Body of pancreas (tissue), 4 donors: ENCODE measurements around the gene MDH2.

Experiments used
- CTCF ChIP-seq, 7 experiments: fragments of 450-650 bp in 4 of 7; fragments of 200-600 bp in 3 of 7; sonication (generic) in 3 of 7; IDR thresholded peaks; one replicate each; pipeline ENCODE4 v1.5.1; 2016 to 2019; ENCODE audit warnings: antibody characterized with exemption in 7 of 7
- POLR2A ChIP-seq, 3 donors: fragments of 450-650 bp; IDR thresholded peaks; one replicate each; pipeline ENCODE4 v1.6.1; 2016; ENCODE audit warnings: antibody characterized with exemption in 3 of 3, mild to moderate bottlenecking in 2 of 3

DNA sequence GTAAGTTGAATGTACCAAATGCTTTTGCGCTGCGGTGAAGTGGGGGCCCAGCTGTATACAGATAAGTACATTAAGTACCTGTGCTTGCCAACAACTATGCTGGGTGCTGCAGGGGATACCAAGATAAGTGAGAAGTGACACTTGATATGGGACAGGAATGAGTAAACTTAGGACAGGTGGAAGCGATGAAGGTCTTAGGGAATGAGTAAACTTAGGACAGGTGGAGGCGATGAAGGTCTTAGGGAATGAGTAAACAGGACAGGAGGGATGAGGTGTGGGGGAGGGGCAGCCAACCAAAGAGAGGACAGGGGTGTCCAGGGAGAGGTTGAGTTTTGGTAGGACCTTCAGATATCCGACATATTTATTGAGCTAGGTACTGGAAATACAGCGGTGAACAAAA, 1.4 kb downstream of the MDH2 start:
- no peak for TF ChIP-seq CTCF (IDR thresholded peaks at IDR 0.05)
- TF ChIP-seq POLR2A (IDR thresholded peaks at IDR 0.05), result no peak
